Activated gamma-delta T cell treated with Interleukin-2 at 50 U/mL for 16 hours (primary cell): ENCODE data around the gene FAM181A.

Source experiments
- DNase-seq: peaks from one replicate; pipeline ENCODE4 v3.0.0-alpha.2; 2020

Gene FAM181A

DNA sequence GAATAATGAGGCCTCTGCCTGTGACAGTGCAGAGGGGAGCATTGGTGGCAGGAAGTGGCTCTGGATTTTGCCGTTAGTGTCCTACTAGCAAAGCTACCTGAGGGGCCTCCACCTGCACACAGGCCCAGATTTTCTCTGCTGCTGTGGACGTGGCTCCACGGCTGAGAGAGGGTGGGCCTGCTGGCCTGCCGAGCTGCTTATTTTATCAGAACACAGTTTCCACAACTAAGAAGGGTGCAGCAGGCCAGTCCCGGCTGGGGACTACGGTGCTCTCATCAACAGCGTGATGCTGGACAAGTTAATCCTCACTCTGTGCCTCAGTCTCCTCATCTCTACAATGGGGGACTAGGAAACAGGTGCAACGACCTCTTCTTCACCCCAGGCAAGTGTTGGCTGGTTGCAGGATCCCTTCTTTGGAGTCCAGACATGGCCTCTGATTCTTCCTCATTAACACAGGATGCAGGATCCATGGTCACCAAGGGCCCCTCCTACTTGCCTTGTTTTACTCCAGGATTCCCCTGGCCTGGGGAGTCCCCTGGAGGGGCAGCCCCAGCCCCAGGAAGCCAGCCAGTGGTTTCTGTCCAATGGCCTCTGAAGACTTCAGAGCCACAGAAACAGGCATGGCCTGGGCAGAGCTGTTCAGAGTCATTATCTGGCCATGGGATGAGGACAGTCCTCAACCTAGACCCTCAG lies 3.3 kb downstream of the FAM181A start:
- DNase-seq: no peak

DNA sequence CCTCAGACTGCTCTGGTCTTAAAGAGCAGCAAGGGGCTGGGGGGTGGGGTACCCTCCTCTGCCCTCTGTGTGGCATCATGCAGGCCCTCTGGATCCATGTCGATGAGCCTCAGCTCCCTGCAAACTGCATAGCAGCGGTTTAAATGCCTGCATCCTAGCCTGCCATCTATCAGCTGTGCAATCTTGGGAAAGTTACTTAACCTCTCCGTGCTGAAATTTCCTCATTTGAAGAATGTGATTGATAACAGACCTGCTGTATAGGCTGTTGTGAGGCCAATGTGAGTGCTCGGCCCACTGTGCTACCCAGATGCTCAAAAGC lies 3.8 kb downstream of the FAM181A start:
- DNase-seq: no peak

DNA sequence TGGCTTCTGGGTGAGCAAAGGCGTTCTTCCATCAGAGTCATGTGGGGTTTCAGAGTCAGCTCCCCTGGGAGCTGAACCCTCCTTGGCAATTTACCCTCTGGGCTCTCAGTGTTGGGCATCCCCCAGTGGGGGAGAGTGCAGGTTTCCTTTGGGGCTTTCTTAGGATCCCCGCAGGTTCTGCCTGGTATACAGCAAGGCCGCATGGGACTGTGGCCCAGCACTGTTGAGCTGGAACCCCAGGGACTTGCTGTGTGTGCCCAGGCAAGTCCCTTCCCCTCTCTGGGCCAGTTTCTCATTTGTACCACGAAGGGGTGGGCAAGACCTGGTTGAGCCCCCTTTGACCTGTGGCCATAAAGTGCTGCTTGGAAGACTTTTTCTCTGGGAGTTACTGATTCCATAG lies 5.5 kb downstream of the FAM181A start:
- DNase-seq: no peak

DNA sequence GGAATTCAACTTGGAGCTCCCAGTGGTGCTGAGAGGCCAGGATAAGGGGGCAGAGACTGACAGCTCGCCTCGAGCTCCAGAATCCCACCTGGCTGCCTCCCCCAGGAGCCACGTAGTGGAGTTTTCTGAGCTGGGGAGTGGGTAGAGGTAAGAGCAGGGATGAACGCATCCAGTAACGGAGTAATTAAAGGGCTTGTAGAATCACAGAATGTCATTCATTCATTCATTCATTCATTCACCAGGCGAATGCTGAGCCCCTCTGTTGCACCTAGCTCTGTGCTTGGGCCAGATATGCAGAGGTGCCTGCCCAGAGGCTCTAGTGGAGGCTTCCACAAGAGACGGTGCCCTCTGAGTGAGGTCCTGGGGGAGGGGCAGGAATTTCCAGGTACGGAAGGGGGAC lies 8.1 kb downstream of the FAM181A start:
- DNase-seq: no peak

DNA sequence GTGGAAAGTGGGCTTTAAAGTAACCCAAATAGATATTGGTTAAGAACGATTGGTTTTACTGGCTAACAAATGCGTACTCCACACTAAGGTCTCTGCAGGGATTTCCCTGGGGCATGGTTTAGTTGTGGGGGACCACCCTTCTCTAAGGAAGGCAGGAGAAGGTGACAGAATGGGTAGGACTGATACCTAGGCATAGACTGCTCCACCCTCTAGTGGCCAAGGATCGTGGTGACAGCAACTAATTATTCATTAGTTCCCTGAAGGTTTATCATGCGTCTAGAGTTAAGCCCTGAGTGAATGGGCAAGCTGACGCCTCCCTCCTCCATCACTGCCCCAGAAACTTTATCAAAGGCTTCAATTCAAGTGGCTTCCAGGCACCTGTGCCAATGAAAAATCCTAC lies 9.1 kb downstream of the FAM181A start:
- peak; percentile 26 for DNase-seq

DNA sequence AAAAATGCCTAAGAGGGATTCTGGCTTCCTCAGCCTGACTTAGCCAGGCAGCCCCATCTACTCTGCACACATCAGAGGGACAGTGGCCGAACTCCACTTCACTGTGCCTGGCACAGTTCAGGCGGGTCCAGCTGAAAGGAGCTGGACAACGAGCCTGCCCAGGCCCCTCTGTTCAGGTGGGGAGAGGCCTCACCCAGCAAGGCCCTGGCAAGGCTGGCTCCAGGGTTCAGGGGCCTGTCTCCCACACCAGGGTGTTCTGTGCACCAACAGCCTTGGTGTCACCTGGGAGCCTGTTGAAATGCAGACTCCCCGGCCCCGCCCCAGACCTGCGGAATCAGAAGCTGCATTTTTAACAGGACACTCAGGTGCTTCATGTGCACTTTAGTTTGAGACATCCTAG lies 9.8 kb downstream of the FAM181A start:
- DNase-seq: no peak

DNA sequence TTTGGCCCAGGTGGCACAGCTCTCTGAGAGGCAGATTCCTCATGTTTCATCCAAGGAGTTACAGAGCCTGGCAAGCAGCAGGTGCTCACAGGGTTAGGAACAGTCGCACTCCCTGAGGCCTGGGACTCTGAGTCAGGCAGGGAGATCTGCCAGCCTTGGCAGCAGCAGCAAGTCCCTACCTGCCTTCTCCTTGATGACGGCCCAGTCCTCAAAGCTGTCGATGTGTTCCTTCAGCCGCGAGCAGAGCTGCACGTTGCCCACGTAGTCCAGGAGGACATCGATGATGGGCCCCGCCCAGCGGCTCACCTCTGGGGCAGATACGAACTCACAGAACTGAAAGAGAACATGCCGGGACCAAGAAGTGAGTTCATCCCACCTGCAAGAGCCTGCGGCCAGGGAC lies 10.4 kb downstream of the FAM181A start:
- no peak for DNase-seq

DNA sequence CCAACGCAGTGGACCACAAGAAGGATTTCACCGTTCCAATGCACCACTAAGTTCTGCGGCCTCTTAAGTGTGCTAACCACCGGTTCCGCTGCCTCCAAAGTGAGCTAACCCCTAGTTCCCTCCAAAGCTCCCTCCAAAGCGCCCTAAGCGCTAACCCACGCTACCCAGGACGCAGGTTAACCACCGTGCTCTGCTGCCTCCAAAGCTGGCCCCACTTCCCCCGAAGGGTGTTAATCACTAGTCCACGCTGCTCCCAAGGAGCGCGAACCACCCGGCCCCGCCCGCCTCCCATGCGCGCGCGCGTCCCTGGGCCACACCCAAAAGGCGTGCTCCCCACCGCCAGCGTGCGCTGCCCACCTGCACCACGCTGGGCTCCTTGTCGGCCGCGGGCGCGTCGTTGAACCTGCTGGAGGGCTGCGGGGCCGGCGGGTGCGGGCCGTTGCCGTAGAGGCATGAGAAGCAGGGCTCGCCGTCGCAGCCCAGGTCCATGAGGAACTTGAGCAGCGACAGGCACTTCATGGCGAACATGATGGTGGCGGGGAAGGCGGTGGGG lies 11.7 kb downstream of the FAM181A start:
- DNase-seq: no peak

DNA sequence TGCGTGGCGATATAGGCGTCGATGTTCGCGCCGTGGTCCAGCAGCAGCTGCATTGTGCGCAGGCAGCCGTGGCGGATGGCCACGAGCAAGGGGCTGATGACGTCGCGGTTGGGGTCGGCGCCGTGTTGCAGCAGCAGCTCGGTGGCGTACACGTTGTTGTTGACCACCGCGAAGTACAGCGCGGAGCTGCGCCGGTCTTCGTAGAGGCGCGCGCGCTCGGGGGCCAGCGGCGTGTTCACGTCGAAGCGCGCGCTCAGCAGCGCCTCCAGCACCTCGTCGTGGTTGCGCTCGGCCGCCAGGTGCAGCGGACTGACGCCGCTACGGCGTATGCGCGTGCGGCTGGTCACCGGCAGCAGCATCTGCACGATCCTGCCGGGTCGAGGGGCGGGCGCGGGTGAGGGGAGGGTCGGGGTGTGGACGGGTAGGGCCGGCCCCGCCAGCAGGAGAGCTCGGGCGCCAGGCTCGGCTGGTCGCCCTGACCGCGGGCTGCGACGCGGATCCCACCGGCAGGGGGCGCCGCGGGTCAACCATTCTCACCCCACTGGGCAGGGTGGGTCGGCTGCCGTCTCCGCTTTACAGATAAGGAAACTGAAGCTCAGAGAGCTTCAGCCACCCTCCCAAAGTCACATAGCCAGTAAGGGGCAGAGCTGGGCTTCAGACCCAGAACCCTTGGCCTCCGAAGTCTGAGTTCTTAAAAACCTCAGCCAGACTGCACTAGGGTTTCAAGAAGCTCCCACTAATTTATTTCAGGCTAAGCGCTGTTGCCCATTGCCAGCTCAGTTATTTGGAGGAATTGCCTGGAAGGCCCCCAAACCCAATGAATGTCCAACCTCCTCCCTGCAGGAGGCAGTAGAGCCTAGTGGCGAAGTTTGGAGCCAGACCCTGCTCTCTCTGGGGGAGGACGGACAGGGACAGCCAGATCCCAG lies 12.4 kb downstream of the FAM181A start:
- DNase-seq: peak; percentile 93

DNA sequence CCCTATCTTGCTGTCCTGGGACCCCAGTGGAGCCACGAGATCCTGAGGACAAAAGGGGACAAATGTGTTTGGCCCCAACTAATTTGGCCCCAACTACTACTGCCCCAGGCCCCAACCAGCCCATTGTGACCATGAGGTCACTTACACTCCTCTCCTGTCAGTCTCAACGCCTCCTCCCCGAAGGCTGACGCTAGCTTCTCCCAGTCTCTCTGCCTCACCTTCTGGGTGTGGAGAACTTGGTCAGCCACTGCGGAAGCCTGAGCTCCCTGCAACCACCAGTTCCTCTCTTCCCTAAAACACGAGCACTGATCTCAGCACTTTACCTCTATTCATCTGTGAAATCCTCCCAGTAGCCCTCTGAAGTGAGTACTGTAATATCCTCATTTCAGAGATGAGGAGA lies 13.3 kb downstream of the FAM181A start:
- DNase-seq: no peak

DNA sequence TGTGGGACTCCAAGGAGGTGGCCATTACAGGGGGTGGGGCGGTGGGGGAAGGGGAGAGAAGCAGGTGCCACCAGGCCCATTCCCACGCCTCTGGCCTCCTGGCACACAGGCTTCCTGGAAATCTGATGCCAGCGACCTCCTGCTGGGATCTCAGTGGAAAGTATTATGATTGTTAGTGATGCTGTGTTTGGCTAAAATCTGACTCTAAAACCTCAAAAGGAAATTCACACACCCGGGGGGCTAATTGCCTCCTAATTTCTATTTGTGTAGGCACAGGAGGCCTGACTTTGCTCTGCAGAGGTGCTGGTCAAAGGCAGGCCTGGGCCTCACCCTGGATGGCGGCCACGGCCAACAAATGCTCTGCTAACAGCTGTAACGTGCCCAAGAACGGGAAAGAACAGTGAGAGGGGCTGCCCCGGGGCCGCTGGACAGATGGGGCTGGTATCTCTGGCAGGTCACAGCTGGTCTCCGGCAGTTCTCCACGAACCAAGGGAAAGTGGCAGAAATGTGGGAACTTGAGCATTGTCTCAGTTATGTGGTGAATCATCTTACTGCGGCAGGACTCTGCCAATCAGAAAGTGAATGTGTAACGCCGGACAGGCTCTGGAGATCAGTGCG lies 14.3 kb downstream of the FAM181A start:
- DNase-seq: no peak

DNA sequence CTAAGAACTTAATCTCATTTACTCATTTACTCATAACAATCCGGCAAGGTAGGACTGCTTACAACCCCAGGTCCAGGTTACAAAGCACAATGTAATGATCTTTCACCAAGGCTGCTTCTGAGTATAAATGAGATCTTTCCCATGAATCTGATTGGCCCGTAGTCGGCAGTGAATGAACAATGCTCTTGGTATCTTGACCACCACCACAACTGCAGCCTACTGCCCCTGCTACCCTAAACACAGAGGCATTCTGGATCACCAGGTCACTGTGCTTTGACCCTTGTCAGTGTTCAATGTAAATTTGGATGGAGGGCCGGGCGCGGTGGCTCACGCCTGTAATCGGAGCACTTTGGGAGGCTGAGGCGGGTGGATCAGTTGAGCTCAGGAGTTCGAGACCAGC lies 15.9 kb downstream of the FAM181A start:
- no peak for DNase-seq

DNA sequence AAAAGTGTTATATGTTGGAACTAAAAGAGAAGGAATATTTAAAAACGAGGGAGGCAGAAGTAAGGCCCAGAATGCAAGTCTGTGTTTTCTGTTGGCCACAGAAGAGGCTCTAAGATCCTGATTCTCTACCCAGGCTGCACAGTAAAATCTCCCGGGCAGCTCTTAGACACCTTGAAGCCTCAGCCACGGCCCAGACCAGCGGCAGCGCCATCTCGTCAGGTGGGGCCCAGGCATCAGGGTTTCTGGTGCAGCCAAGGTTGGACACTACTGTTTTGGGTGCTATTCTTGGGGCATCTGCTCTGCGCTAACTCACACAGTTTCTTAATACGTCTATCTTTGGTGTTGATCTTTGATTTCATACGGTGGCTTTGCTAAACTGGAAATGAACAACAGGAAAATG lies 16.8 kb downstream of the FAM181A start:
- DNase-seq: no peak

DNA sequence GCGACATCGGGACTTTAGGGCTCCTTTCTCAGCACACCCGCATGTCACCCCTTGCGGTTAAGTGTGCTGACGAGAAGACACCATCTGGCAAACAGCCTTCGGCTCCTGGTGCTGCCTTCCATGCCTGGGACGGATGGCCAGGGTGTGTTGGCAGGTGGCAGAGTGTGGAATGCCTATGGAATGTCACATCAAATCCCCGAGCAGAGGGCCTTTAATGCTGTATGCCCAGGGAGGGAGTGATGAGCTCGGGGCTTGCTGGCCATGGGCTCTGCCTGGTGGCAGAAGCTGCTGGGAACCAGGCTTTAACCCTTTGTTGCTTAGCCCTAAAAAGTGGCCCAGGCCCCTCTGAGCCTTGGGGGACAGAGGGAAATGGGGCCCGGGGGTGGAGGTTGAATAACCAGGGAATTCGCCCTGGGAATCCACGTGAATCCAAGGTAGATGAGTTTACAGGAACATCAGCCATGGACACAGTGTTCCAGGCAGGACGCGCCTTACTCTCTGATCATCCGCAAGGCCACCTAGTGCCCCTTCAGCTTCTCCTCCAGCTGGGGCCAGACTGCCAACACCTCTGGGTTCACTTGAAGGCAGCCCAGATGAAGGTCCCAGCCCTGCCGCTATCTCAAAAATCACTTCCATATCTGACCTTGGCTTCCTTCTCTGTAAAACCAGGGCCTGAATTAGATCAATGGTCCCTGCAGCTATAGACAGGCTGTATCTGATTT lies 17.4 kb downstream of the FAM181A start:
- DNase-seq: no peak

DNA sequence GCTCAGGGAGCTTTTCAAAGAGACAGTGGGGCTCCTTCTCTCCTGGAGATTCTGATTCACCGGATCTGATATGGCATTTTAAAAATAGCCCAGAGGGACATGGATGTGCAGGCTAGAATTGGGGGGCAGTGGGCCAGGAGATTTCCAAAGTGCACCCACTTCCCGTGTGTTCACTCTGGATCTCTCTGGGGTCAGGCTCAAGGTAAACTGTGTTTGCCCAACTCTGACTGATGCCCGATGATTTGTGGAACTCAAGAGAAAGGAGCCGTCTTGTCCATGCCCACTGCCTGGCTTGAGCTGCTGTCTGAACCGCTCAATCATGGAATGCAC lies 17.9 kb downstream of the FAM181A start:
- no peak for DNase-seq

DNA sequence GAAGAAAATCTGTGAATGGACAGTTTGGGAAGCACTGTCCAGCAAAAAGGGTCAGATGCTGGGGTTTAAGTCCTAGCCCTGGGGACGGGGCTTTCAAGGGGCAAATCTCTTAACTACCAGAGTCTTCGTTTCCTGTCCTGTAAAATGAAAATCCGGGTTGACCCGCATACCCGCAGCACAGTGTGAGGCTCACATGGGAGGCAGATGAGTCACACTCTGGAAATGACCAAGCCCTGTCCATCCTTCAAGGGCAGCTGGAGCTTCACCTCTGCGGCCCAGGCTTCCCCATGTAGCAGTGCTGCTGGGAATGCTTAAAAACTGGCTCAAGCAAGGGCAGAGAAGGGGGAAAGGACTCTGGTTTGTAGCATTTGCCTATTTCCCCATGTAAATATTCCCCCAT lies 19.0 kb downstream of the FAM181A start:
- DNase-seq: no peak

DNA sequence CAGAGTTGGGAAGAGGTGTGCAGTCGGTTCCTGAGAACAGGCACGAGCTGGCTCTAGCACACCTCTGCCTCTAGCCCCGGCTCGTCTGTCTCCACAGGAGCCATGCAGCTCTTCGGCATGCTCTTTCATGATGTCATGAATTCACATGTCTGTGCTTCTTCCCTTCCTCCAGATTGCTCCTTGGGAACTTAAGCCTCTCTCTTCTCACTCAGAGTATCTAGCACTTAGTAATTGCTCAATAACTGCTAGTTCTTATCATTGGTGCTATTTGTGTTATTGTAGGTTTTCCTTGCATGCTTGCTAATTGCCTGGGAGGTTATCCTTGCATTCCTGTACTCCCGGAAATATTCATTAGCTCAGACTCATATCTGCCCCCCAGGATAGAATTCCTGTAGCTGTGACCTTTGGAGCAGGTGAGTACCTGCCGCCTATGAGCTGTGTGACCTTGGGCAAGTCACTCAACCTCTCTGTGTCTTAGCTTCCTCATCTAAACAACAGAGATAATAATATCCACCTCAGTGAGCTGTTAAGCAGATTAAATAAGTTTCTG lies 19.5 kb downstream of the FAM181A start:
- DNase-seq: no peak

DNA sequence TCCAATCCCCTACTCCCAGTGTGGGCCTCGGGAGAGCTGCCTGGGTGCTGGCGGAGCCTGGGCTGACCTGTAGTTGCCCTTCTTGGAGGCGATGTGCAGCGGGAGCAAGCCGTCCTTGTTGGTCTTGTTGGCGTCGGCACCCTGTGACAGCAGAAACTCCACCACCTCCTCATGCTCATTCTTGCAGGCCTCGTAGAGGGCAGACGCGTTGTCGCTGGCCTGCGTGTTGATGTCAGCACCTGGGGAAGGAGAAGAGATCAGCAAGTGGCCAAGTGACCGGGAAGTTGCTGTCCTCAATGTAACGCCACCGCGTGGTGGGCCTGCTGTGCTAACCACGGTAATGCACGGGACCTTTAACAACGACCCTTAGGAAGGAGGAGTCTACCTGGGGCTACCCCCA lies 20.1 kb downstream of the FAM181A start:
- no peak for DNase-seq

DNA sequence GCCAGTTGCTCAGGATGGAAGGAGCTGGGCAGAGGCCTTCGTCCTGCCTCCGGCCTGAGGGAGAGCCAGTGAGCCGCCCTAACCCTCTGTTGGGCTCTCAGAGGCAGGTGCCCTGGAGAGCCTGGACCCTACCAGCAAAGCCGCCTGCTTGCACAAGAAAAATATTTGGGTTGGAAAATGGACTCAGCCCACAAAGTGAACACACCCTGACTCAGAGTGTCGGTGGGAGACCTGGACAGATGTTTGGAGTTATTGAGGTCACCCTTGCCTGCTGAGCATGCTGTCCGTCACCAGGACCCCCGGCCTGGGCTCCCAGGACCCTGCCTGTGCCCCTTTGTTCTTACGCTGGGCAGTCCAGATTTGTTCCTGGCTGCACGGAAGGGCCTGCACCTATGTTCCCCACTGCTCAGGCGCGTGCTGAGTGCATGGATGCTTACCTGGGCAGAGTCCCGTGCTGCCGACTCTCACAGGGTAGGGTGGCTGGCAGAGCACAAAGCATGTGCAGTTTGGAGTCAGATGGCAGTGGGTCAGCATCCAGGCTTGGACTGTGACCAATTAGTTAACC lies 22.4 kb downstream of the FAM181A start:
- no peak for DNase-seq

DNA sequence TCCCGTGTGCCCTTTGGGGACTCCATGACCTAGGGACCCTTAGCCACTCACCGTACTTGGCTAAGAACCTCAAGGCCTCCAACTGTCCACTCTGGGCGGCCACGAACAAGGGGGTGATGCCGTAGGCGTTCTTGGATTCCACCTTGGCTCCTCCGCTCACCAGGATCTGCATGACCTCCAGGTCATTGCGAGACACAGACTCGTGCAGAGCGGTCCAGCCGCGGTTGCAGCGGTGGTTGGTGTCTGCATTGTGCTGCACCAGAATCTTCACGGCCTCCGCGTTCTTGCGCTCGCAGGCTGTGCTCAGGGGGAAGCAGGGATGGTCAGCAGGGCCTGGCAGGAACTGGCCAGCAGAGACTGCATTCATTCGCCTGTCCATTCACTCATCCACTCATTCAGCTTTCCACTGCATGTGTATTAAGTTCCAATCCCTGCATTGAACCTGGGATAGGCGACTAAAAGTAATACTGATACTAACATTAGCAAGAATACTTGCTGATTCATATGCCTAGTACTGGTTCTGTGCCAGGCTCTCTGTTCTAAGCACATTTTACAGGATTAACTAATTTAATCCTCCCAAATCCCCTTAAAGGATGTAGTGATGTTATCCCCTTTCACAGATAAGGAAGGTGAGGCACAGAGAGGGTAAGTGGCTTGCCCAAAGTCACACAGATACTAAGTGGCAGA lies 23.9 kb downstream of the FAM181A start:
- DNase-seq: no peak

DNA sequence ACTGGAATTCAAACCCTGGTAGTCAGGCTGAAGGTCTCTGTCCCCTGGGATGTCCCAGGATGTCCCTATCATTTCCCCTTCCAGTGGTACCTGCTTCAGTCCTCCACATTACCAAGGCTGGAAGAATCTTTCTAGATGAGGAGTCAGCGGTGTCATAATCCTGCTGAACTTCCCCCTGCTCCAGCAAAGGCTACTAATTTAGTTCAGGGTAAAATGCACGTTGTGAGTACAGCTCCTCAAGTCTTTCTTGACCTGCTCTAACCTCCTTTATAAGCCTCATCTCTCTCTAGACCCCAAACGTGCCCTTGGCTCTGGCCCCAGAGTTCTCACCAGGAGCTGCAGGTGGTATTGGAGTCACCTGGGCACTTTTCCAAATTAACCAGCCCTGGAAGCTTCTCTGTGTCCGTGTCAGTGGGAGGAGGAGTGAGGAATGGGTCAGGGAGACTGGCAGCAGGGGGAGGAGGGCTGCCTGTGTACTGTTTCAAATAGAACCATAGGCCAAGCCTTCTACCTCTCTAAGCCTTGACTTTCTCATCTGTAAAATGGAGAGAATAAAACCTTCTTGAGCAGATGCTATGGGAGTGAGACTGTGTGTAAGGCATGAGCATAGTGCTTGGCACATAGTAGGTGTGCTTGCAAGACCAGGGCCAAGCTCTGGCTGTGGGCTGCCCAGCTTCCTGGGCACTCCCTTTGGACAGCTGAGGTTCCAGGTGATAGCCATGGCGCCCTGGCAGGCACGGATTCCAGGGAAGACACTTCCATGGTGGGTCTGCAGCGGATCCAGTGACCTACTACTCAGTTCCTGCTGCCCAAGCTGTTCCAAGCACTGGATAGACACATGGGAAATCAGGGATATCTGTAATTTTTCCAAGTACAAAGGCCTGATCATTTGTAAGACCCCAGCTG lies 24.7 kb downstream of the FAM181A start:
- no peak for DNase-seq
